HepG2 (cell line): ENCODE results near the gene CYB5A. TPM values are rescaled to one million over a fixed set of nuclear protein-coding genes. Genes with fewer than 3 reads are reported as not detected.

Source experiments
- AKAP8 ChIP-seq: sonication (generic); formaldehyde crosslinking; IDR thresholded peaks from 2 replicates; pipeline ENCODE4 v1.5.1; 2020; ENCODE audit warnings: mild to moderate bottlenecking, missing genetic modification reagents
- ARID4A ChIP-seq: sonication (generic); formaldehyde crosslinking; IDR thresholded peaks from 2 replicates; pipeline ENCODE4 v1.5.0; 2020; ENCODE audit warnings: mild to moderate bottlenecking, missing genetic modification reagents, borderline replicate concordance
- ATF4 ChIP-seq, 2 experiments: fragments of 450-650 bp in 1 of 2; sonication (generic) in 1 of 2; formaldehyde crosslinking; IDR thresholded peaks; 2 replicates each; pipeline versions ENCODE4 v1.5.0 to v1.8.0; 2020 to 2022; ENCODE audit warnings: mild to moderate bottlenecking in 1 of 2, missing genetic modification reagents in 1 of 2
- ELF3 ChIP-seq: IDR thresholded peaks from 2 replicates; pipeline ENCODE4 v1.6.1; 2016; ENCODE audit warnings: missing genetic modification reagents, missing compliant biosample characterization
- FOXM1 ChIP-seq: sonication (generic); formaldehyde crosslinking; IDR thresholded peaks from 2 replicates; pipeline ENCODE4 v1.5.0; 2020; ENCODE audit warnings: missing genetic modification reagents
- REPIN1 ChIP-seq: sonication (generic); formaldehyde crosslinking; IDR thresholded peaks from 2 replicates; pipeline ENCODE4 v1.8.0; 2022; ENCODE audit warnings: missing genetic modification reagents, low read depth, mild to moderate bottlenecking, borderline replicate concordance
- TAF15 ChIP-seq: fragments of 200-400 bp; formaldehyde crosslinking; IDR thresholded peaks from one replicate; pipeline ENCODE4 v1.6.1; 2018; ENCODE audit warnings: mild to moderate bottlenecking, low read depth, low read length; ENCODE audit not compliant: poor library complexity, severe bottlenecking
- THAP8 ChIP-seq: sonication (generic); formaldehyde crosslinking; IDR thresholded peaks from 2 replicates; pipeline ENCODE4 v1.5.1; 2020; ENCODE audit warnings: missing genetic modification reagents, mild to moderate bottlenecking, borderline replicate concordance
- TIGD3 ChIP-seq: sonication (generic); formaldehyde crosslinking; IDR thresholded peaks from 2 replicates; pipeline ENCODE4 v1.5.1; 2020; ENCODE audit warnings: mild to moderate bottlenecking, missing genetic modification reagents, borderline replicate concordance
- ZFP82 ChIP-seq: sonication (generic); formaldehyde crosslinking; IDR thresholded peaks from 2 replicates; pipeline ENCODE4 v1.5.1; 2020; ENCODE audit warnings: mild to moderate bottlenecking, missing genetic modification reagents, borderline replicate concordance
- ZNF512B ChIP-seq: sonication (generic); formaldehyde crosslinking; IDR thresholded peaks from 2 replicates; pipeline ENCODE4 v1.5.1; 2020; ENCODE audit warnings: missing genetic modification reagents, mild to moderate bottlenecking, borderline replicate concordance
- ZNF670 ChIP-seq: sonication (generic); formaldehyde crosslinking; IDR thresholded peaks from 2 replicates; pipeline ENCODE4 v1.8.0; 2022; ENCODE audit warnings: mild to moderate bottlenecking, missing genetic modification reagents, borderline replicate concordance
- ZNF790 ChIP-seq: sonication (generic); formaldehyde crosslinking; IDR thresholded peaks from 2 replicates; pipeline ENCODE4 v1.8.0; 2022; ENCODE audit warnings: missing genetic modification reagents, mild to moderate bottlenecking, borderline replicate concordance
- ZSCAN21 ChIP-seq: sonication (generic); formaldehyde crosslinking; IDR thresholded peaks from 2 replicates; pipeline ENCODE4 v1.8.0; 2022; ENCODE audit warnings: mild to moderate bottlenecking, missing genetic modification reagents, moderate library complexity, borderline replicate concordance
- polyA plus RNA-seq, 8 experiments: library from polyadenylated mRNA; depleted of rRNA in 3 of 8; stranded (reverse) in 7 of 8; unstranded in 1 of 8; fragments of >200 nt; fragmentation: Illumina TruSeq in 4 of 8; extraction: Trizol in 4 of 8; gene quantifications; 2 replicates each; pipeline versions ENCODE4 v1.2.1 to v1.2.3, GENCODE V29; 2011 to 2016; ENCODE audit warnings: low read depth in 4 of 8, missing spikeins in 1 of 8, mixed read lengths in 1 of 8; ENCODE audit not compliant: insufficient read depth in 1 of 8
- total RNA-seq, 5 experiments: library from RNA; depleted of rRNA; stranded (reverse); fragments of >200 nt; fragmentation: Illumina TruSeq; extraction: Trizol; gene quantifications; 2 replicates each; pipeline ENCODE4 v1.2.3, GENCODE V29; 2016; ENCODE audit warnings: low read depth in 1 of 5

CYB5A gene
- total and polyA plus RNA-seq, 2 of the 13 experiments (the other 11 are each of a cell fraction or from before 2014, with no cell fraction given): 215 to 356 TPM

- no peak for TF ChIP-seq AKAP8 (CRISPR knock-in tag)
- TF ChIP-seq ZFP82: peak; percentile 93; the same call in 1 of the 2 replicates
- TF ChIP-seq FOXM1 (CRISPR knock-in tag): no peak
- TF ChIP-seq ARID4A (CRISPR knock-in tag): 0 out of 2 replicates have a peak, but pooled peaks have one; percentile 24
- no peak for TF ChIP-seq ATF4 (CRISPR knock-in tag; IDR thresholded peaks at IDR 0.05)
- TF ChIP-seq ZNF512B: 0 out of 2 replicates have a peak, but pooled peaks have one; percentile 51
- TF ChIP-seq THAP8 (CRISPR knock-in tag): no peak
- TF ChIP-seq TAF15: no peak
- TF ChIP-seq REPIN1 (CRISPR knock-in tag): 0 out of 2 replicates have a peak, but pooled peaks have one; percentile 25
- 0 out of 2 replicates have a peak, but pooled peaks have one; percentile 33 for TF ChIP-seq ZNF670
- TF ChIP-seq TIGD3 (CRISPR knock-in tag): peak; percentile 29; the same call in 1 of the 2 replicates
- peak; percentile 78 for TF ChIP-seq ZNF790 (CRISPR knock-in tag)
- 0 out of 2 replicates have a peak, but pooled peaks have one; percentile 1 for TF ChIP-seq ELF3
- TF ChIP-seq ZSCAN21 (CRISPR knock-in tag): peak; percentile 39; the same call in 1 of the 2 replicates
Measured at GRCh38 chr18:74291472-74291770, 342 bp downstream of the CYB5A start (continued).
